ENCODE results near the gene RPS21.

Gene RPS21

GRCh38 chr20:62386383-62387218 lies at the start of gene RPS21:
Gene RPS21, plus strand, starts transcription at chr20:62387103. Its CDS starts 236 bp downstream, at chr20:62387339.
- peak; percentile 92 to 93 for DNase-seq

- no peak for DNase-seq
Measured at GRCh38 chr20:62337558-62338293, 49.2 kb upstream of the RPS21 start.

- no peak for DNase-seq
Measured at GRCh38 chr20:62338294-62338620, 48.6 kb upstream of the RPS21 start.

GRCh38 chr20:62339647-62340062 lies 47.2 kb upstream of the RPS21 start:
- DNase-seq = no peak

- no peak for DNase-seq
Measured at GRCh38 chr20:62342910-62343309, 44.0 kb upstream of the RPS21 start.

- no peak for DNase-seq
Measured at GRCh38 chr20:62344092-62344491, 42.8 kb upstream of the RPS21 start.

DNA sequence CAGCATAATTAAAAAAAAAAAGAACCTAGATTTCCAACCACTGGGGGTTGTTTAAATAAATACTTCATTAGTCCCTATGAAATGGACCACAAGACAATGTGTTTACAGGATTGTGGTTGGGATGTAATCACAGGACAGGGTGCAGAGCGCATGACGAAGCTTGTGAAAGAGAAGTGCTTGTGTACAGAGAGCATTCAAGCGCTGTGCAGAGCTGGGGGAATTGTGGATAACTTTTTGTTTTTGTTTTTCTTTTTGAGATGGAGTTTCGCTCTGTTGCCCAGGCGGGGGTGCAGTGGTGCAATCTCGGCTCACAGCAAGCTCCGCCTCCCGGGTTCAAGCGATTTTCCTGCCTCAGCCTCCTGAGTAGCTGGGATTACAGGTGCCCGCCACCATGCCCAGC lies 42.1 kb upstream of the RPS21 start:
- no peak for DNase-seq

GRCh38 chr20:62345681-62346370 lies 41.1 kb upstream of the RPS21 start:
- DNase-seq = no peak

DNA sequence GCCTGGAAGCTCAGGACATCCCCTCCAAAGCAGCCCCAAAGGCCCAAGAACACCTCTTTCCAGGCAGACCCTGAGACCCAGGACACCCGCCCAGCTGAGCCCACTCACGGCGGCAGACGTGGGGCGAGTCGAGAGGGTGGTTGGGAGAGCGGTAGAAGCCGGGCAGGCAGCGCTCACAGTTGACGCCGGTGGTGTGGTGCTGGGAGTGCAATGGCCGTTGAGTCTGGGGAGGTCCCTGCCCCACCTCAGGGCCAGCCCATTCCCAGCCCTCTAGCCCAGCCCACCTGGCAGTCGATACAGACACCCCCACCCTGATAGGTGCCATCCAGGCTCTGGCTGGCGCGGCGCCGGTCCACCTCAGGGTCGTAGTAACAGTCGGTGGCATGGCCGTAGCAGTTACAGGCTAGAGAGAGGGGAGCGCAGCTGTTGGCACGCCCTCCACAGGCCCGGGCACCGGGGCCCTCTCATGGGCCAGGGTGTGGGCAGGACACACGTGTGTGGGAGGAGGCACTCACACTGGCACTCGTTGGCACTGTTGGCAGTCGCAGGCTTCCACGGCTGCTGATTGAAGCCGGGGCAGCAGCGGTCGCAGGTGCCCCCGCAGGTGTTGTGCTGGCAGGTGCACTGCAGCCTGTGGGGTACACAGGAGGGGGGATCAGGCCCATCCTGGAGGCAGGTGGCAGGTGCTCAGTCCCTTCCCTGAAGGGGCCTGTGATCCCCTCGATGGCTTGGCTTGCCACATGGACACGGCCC lies 40.3 kb upstream of the RPS21 start:
- DNase-seq = no peak

DNA sequence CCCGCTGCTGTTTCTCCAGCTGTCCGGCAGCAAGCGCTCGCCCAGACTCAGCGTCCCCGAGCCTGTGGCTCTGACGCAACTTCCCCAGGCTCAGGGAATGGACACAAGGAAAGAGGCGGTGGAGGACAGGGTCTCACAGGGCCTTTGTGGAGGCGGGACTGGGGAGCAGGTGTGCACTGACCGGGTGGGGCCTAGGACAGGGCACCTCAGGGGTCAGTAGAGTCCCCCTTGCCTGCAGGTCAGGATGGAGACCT lies 39.8 kb upstream of the RPS21 start:
- no peak for DNase-seq

- no peak for DNase-seq
Measured at GRCh38 chr20:62347445-62347844, 39.5 kb upstream of the RPS21 start.

GRCh38 chr20:62348604-62349003 lies 38.3 kb upstream of the RPS21 start:
- DNase-seq = no peak

GRCh38 chr20:62349556-62350097 lies 37.3 kb upstream of the RPS21 start:
- DNase-seq = no peak

DNA sequence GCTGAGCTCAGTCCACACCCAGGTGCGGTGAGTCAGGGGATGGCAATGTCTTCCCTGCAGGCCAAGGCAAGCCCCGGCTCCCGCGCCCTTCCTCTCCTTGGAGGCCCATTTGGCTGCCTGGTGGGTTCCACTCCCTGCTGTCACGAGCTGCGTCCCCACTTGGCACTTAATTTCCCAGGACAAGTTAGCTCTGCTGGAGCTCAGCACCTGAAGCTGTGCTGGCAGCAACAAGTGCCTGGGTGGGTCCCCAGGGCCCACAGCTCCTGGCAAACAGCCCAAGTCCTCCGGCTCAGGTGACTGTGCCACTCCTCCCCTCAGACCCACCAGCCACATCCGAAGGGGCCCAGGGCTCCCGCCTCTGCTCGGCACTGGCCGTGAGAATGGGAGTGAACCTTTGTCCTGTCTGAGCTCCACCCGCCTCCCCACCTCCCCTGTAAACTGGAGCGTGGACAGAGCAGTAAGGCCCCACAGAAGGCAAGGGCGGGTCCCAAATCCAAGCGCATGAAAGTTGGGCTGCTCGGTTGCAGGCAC lies 36.7 kb upstream of the RPS21 start:
- no peak for DNase-seq

- no peak for DNase-seq
Measured at GRCh38 chr20:62350629-62351422, 36.1 kb upstream of the RPS21 start.

- no peak for DNase-seq
Measured at GRCh38 chr20:62351469-62352401, 35.2 kb upstream of the RPS21 start.

- DNase-seq = no peak
Measured at GRCh38 chr20:62352402-62353288, 34.3 kb upstream of the RPS21 start.

DNA sequence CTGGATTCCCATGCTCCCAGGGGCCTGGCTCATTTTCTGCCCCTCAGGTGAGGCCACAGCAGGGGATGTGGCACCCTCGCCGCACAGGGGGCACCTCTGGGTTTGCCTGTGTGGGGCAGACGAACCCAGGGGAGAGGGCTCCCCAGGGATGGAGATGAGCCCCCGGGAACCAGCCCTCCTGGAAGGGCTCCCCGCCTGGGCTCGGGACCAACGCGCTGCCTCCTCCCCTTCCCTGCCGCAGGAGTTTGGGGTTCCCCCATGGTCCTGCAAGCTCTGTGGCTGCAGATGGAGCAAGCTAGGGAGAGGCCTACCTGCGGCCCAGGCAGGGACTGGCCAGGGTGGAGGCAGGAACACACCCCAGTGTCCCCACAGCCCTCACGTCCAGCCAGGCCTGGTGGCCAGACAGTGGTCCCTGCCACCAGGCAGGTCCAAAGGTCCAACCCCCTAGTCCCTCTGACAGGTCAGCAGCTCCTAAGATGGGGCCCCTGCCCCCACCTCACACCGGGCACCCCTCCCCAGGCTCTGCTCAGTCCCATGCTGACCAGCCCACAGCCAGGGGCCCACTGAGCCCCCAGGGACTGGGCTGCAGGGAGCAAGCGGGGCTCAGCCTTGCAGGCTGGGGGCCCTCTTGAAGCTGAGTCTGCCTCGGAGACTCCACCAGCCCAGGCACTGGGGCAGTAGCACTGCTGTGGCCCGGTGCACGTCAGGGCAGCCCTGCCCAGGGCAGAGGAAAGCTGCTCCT lies 33.4 kb upstream of the RPS21 start:
- DNase-seq = no peak
